Measurements from ENCODE around the gene RASGRF1.
"Not testable (repeated sequence)": the region's sequence is repeated elsewhere in the genome, so short reads cannot be mapped to it uniquely, and the experiment has no call there.

Gene RASGRF1

DNA sequence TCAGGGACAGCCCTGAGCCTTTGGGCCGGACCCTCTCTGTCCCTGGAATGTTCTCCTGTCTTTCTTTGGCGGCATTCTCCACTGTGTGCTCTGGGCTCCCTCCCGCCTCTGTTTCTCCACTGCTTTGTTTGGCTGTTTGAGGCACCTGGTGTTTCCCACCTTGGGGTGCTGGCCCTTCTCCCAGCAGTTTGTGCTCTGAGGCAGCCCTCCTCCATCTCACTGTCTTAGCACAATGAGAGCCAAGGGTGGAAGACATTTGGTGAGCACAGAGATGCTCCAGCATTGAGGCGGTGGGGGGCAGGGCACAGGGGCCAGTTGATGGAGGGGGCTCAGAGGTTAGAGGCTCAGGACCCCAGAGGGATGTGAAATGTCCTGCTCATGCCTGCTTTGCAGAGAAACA, 54.3 kb downstream of the RASGRF1 start:
- DNase-seq (ENCODE audit: low read depth, low spot score) = no peak

DNA sequence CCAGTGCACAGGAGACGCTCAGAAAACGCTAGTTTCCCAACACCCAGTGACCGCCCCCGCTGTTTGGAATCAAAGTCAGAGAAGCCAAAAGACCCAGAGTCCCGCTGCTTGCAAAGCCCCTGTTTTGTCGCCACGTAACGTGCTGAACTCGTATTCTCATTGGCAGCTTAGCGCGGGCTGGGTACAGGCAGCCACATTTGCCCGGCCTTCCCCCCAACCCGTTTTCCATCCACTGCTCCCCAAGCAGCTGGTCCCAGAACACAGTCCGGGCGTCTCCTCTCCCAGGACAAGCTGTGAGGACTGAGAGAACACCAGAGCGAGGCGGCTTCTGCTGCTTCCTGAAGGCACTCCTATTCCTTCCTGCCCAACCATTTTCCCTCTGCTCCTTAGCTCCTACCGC, 54.8 kb downstream of the RASGRF1 start:
- DNase-seq (ENCODE audit: low read depth, low spot score) = no peak

- no peak for DNase-seq (ENCODE audit: low read depth, low spot score)
These were observed 55.4 kb downstream of the RASGRF1 start for GRCh38 chr15:79035111-79035601.

DNA sequence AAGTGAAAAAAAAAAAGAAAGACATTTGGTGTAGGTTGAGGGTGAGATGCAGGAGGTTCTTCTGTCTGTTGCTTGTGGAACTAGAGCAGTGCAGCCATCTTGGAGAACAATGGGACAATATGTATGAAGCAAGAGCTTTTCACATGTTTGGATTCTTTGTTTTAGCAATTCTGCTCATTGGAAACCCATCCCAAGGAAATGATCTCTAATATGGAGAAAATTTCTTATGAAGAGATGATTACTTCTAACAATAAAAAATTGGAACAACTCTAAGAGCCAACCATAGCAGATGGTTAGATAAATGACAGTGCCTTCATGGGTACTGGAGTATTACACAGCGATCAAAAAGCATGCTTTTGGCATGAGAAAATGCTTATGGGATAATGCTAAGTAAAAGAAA, 56.3 kb downstream of the RASGRF1 start:
- DNase-seq (ENCODE audit: low read depth, low spot score) = no peak

GRCh38 chr15:79032656-79033055, 57.9 kb downstream of the RASGRF1 start:
- no peak for DNase-seq (ENCODE audit: low read depth, low spot score)

- no peak for DNase-seq (ENCODE audit: low read depth, low spot score)
These were observed 58.8 kb downstream of the RASGRF1 start for GRCh38 chr15:79031821-79032220.

DNA sequence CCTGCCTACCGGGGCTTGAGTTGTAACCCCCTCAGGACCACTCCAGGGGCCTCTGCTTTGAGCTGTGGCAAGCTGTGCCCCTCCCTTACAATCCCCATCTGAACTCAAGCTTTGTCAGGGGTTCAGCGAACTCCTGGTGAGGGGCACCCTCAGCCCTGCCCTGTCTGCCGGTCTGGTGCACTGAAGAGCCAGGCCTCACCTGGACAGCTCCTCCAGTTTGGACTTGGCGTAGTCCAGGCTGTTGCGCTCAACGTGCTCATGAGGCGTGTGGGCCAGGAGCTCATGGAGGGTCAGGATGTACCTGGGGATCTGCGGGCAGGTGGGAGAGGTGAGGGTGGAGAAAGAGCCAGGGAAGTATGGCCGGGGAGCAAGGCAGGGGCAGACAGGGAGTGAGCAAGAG, 59.4 kb downstream of the RASGRF1 start:
- no peak for DNase-seq (ENCODE audit: low read depth, low spot score)

- DNase-seq (ENCODE audit: low read depth, low spot score) = no peak
These were observed 60.1 kb downstream of the RASGRF1 start for GRCh38 chr15:79030470-79030869.

- DNase-seq (ENCODE audit: low read depth, low spot score) = peak; percentile 44
These were observed 62.1 kb downstream of the RASGRF1 start for GRCh38 chr15:79028411-79028964.

GRCh38 chr15:79027532-79028410, 62.8 kb downstream of the RASGRF1 start:
- no peak for DNase-seq (ENCODE audit: low read depth, low spot score)

GRCh38 chr15:79025802-79026201, 64.8 kb downstream of the RASGRF1 start:
- no peak for DNase-seq (ENCODE audit: low read depth, low spot score)

- no peak for DNase-seq (ENCODE audit: low read depth, low spot score)
These were observed 65.4 kb downstream of the RASGRF1 start for GRCh38 chr15:79025201-79025600.

- DNase-seq (ENCODE audit: low read depth, low spot score) = not testable (repeated sequence)
These were observed 66.1 kb downstream of the RASGRF1 start for GRCh38 chr15:79024493-79024892.

DNA sequence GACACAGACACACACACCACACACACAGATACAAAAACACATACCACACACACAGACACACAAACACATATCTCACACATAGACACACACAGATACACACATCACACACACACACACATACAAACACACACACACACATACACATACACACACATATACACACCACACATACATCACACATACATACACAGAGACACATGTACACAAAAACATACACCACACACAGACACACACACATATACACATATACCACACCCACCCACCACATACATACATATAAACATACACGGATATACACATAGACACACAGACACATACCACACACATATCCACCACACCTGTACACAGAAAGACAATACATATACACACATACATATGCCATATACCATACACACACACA, 66.7 kb downstream of the RASGRF1 start:
- DNase-seq (ENCODE audit: low read depth, low spot score) = no peak

DNA sequence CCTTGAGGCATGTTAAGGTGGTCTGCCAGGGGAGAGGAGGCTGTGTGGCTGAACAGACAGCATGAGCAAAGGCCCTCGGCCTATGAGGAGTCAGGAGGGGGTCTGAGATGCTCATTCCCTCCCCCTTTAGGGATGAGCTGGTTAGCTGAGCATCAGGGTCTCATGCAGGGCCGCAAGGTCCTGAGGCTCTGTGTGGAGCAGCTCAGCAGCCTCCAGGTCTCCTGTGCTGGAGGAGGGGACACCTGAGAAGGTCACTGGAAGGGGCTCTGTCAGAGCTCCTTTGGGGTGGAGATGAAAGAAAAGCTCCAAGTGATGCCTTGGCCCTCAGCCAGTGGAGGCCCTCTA, 67.1 kb downstream of the RASGRF1 start:
- no peak for DNase-seq (ENCODE audit: low read depth, low spot score)

DNA sequence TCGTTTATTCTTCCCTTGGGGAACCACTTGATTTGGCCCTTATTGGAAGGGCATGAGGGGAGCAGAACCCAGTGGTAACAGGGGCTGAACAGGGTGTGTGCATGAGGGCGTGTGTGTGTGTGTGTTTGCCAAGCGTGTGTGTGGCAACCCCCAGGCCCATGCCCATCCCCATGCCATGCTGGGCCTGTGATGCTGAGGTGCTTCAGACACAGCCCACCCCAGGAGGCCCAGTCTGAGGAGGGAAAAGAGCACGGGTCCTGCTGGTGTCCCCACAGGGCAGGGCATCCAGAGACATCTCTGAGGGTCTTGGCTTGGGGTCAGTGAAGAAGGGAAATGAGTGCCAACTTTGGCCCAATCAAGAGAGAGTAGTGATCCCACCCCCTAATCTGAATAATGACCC, 71.6 kb downstream of the RASGRF1 start:
- no peak for DNase-seq (ENCODE audit: low read depth, low spot score)

DNA sequence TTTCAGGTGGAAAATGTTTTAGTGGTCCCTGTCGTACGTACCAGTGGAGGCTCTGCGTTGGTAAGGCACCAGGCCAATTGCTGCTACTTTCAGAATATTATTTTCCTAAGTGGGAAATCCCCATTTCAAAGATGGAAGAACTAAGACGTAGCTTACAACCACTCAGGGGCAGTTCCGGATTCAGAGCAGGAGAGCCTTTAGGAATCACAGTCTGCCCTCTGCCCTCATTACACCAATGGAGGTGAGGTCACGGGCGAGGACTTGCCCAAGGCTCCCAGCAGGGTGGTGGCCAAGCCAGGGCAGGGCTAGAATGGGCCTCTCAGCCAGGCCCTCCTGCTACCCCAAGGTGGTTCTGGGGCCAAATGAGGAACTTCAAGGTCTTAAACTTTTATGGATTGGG, 72.6 kb downstream of the RASGRF1 start:
- DNase-seq (ENCODE audit: low read depth, low spot score) = no peak

DNA sequence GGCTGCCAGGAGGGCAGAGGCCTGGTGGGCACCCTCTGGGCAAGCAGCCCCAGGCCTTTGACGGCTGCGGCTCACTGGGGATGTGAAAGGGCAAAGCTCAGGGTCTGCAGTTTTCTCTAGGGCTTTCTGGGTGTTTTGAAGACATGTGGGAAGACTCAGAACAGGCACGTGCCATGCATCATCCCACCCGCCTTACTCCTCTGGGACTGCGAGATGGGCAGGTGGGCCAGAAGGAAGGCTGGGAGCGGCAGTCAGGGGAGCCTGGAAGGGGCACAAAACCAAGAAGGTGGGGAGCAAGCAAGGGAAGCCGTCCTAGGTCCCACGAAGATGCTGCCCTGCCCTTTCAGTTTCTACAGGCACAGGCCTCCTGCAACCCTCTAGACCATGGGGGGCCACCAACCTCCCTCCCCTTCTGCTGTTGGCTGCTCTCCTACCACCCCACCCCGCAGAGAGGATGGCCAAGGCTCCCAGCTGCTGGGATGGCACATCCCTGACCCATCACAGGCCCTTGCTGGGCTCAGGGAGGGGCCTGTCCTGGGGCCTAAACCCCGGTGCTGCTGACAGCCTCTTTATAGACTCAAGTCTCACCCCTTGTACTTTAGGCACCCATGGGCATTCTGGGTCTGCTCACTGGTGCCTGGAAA, 73.9 kb downstream of the RASGRF1 start:
- no peak for DNase-seq (ENCODE audit: low read depth, low spot score)

GRCh38 chr15:79015416-79015815, 75.2 kb downstream of the RASGRF1 start:
- DNase-seq (ENCODE audit: low read depth, low spot score) = no peak

DNA sequence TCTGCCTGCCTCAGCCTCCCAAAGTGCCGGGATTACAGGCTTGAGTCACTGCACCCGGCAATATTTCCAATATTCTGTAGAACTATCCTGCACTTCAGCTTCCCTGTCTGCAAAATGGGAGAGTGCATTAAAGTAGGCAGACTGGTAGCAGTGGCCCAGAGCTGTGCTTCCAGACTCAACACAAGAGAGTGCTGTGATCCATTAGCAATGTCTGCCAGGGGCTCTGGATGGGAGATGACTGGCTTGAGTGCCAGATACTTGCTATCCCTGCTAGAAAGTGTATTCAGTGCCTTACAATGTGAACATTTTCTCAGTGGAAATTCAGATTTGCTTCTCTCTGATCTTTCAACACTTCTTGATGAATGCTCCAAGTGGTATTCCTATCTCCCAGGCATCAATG, 80.3 kb downstream of the RASGRF1 start:
- DNase-seq (ENCODE audit: low read depth, low spot score) = no peak

DNA sequence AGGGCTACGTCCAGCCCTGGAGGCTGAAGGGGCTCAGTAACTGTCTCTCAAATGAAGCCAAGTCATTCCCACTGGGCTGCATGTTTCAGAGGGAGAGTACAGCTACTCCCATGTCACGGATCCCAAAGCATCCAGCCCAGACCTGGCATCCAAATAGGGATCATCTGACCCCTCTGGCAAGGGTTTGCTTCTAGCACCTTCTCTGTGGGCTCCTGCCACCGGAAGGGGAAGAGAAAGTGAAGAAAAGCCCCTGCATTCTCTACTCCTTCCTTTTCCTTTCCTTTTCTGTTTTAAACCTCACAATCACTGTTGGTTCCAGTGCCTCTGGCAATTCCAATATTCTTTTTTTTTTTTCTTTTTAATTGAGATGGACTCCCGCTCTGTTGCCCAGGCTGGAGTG, 81.2 kb downstream of the RASGRF1 start:
- DNase-seq (ENCODE audit: low read depth, low spot score) = no peak

DNA sequence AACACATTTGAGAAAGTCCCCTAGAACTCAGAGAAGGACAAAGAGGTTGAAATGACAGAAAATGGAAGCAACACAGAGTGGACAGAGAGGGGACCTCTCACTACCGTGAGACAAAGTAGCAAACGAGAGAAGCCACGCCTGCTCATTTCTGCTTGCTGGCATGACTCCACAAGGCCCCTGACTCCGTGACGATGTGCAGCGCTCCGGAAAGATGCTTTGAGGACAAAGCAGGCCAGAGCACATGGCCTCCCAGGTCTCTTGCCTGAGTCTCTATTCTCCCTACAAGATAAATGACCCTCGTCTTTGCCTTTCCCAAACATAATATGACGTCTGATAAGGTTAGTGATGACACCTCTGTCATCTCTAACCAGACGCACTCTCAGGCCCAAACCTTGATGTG, 81.9 kb downstream of the RASGRF1 start:
- no peak for DNase-seq (ENCODE audit: low read depth, low spot score)

- DNase-seq (ENCODE audit: low read depth, low spot score) = peak; percentile 41
These were observed 83.5 kb downstream of the RASGRF1 start for GRCh38 chr15:79007066-79007465.
